HG03575 (cell line): ENCODE data around the gene MIPOL1.
"Not testable (repeated sequence)": the region's sequence is repeated elsewhere in the genome, so short reads cannot be mapped to it uniquely, and the experiment has no call there.

Experiments
- ATAC-seq: cut with Tn5 transposase; IDR thresholded peaks from one replicate; pipeline ENCODE4 v1.9.1; 2021; ENCODE audit not compliant: unreplicated experiment, insufficient number of reproducible peaks, low FRiP score; ENCODE audit errors: extremely low read depth

Gene MIPOL1

GRCh38 chr14:37268788-37269187 lies 71.1 kb downstream of the MIPOL1 start:
- no peak for ATAC-seq

DNA sequence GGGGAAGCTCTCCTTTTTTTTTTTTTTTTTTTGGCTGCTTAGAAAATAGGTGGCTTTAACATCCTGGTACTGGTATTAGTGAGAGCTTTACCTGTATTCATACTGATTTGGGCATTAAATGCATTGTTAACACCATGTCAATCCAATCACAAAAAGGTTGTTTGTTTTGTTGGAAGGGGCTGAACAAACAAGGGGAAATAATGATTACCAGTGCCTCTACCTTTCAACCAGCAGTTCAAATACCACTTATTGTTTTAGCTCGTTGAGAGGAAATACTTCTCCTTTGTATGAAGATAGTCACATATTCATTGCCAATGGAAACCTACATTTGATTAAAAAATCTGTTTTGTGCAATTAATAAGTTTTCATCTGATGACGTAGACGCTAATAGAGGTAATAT lies 72.9 kb downstream of the MIPOL1 start:
- ATAC-seq = no peak

- ATAC-seq = no peak
Observed at GRCh38 chr14:37272569-37272968, 74.8 kb downstream of the MIPOL1 start.

DNA sequence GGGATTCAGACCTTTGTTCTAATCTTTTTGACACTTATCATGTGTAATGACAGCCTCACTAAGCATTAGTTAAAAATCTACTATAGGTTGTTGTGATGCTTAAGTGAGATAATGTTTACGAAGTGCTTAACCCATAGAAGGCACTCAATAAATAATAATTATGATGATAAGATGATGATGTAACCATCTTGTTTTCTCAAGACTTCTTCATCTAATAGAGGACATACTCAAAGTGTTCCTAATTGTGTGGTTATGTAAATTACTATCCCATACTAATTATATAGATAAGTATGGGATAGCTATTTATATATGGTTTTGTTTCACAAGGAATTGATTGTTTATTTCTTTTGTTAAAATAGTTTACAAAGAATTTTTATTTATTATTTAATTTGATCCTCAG lies 76.9 kb downstream of the MIPOL1 start:
- no peak for ATAC-seq

GRCh38 chr14:37275963-37276362 lies 78.2 kb downstream of the MIPOL1 start:
- ATAC-seq = no peak

DNA sequence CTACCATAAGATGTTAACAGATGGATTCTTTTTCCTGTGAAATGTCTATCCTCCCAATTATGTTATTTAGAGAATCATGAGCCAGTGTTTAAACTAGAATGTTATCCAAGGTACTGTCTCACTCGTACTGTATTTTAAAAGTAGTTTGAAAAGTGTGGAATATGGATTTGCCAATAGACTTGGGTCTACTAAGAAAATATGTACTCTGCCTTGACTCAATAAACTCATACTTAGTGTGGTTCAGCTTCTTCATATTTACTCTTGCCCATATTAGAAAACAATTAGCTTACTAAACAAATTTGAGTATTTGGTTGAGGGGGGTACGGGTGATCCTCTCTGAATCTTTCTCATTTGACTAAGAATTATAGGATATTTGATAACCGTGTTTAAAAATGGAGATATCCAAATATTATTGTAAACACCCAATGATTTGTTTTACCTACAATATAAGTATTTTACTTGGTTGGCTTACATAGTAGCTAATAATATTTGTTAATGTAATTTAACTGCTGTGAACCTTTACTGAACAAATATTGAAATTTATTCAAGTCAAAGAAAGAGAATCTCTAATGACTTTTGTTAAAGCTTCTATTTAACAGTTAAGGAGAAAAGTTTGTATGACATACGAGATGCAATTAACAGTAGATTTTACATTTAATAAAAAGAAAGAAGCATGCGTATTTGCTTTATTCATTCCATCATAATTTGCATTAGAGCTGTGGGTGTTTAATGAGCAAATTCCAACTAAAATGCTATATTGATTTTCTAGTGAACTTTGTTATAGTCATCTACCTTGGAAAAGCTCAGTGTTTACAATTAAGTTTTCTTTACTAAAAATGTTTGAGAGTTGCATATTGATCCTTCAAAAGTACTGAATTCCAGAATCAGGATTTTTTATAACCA lies 81.2 kb downstream of the MIPOL1 start:
- ATAC-seq = no peak

- ATAC-seq = no peak
Observed at GRCh38 chr14:37279818-37280217, 82.1 kb downstream of the MIPOL1 start.

- ATAC-seq = no peak
Observed at GRCh38 chr14:37284760-37285159, 87.0 kb downstream of the MIPOL1 start.

GRCh38 chr14:37285220-37285619 lies 87.5 kb downstream of the MIPOL1 start:
- no peak for ATAC-seq

DNA sequence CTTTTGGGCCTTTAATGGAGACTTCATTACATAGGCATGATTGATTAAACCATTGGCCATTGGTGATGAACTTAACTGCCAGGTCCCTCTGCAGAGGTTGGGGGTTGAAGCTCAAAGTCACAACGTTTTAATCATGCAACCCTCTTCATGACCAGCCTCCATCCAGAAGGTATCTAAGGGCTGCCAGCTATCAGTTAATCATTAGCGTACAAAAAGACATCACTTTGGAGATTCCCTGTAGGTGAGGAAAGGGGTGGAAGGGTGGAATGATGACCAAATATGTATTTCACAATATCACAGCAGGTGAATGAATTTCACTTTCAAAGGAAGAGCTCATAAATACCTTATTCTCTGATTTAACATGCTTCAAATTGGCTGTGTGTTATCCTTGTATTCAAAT lies 92.0 kb downstream of the MIPOL1 start:
- no peak for ATAC-seq

- not testable (repeated sequence) for ATAC-seq
Observed at GRCh38 chr14:37295262-37295661, 97.5 kb downstream of the MIPOL1 start.

DNA sequence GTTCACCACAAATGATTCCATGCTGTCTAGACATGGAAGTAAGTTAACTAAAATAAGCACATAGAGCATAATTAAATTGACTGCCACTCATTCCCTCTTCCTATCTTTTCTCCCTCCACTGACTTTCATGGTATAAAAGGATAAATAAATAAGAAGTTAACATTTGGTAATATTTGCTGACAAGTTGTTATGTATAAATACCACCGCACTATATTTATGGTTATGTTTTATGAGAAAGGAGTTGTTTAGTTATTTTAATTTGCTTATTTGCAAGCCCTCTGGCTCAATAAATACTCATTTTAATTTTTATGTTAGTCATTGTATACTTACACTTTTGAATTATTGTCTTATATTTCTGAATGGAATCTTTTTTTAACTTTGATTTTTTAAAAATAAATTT lies 113.5 kb downstream of the MIPOL1 start:
- ATAC-seq = no peak

- no peak for ATAC-seq
Observed at GRCh38 chr14:37318938-37319337, 121.2 kb downstream of the MIPOL1 start.

GRCh38 chr14:37320106-37320505 lies 122.4 kb downstream of the MIPOL1 start:
- ATAC-seq = no peak

- no peak for ATAC-seq
Observed at GRCh38 chr14:37325332-37325731, 127.6 kb downstream of the MIPOL1 start.

- ATAC-seq = no peak
Observed at GRCh38 chr14:37326434-37326833, 128.7 kb downstream of the MIPOL1 start.

- ATAC-seq = not testable (repeated sequence)
Observed at GRCh38 chr14:37327933-37328332, 130.2 kb downstream of the MIPOL1 start.

DNA sequence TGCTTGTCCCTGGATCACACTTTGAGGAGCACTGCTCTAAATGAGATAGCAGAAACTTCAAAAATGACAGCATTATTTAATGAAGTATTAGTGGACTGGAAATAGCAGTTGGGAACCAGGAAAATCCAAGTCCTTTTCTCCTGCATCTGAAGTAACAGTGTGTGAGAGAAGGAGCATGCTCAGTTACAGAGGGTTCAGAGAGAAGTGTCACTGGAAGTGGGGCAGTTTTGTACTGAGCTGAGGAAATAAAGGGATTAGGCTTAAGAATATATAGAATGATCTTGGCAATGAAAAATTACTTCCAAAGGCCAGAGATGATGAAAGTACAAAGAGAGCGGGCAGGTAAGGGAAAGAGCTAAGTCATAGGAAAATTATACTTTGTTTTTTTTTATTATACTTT lies 130.9 kb downstream of the MIPOL1 start:
- ATAC-seq = no peak

DNA sequence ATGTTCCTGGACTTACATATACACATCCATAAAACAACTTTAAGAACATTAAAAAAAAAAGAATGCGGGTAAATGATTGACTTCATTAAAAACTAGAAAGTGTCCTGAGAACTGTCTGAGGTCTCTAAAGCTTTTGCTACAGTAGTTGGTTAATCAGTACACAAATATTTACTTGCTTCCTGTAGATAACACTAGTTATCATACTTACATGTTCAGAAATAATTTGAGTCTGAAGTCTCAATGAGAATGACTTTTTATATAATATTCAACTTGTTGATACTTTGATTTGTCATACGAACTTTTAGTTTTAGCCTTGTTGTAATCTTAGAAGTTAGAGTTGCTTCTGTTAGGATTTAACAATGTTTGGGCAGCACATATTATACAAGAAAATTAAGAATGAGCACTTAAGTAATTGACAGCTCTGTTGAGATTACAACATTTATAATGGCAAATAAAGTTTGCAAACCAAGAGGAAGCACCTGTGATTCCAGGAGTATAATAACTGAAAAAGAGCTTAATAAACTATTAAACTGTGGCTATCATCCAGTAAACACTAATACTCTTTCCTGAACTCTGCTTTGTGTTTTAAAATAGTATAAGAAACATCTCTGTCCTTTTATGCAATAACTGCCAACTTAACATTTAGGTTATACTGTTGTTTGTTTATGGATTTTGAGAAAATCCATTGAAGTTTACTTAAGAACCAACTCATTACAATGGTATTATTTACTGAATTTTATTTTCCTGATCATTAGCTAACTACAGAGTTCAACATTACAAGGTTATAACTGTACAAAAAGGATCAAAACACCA lies 131.7 kb downstream of the MIPOL1 start:
- no peak for ATAC-seq

GRCh38 chr14:37330910-37331309 lies 133.2 kb downstream of the MIPOL1 start:
- ATAC-seq = no peak
